ENCODE measurements around the gene CREB5.

- TF ChIP-seq POLR2AphosphoS5 (IDR thresholded peaks at IDR 0.05; ENCODE audit: low read depth, low read length) (no peak), POLR2A (IDR thresholded peaks at IDR 0.05; ENCODE audit: low read depth, low read length) (no peak)
These were observed 418.5 kb downstream of the CREB5 start for GRCh38 chr7:28830846-28831245.

Measured in GM12892 (cell line).